SH-SY5Y (cell line): Measurements from ENCODE around the gene TRAF3.

Source experiments
- GATA2 ChIP-seq: IDR thresholded peaks from 2 replicates; pipeline ENCODE4 v1.6.1; 2011; ENCODE audit warnings: mild to moderate bottlenecking, low read depth, low read length
- GATA3 ChIP-seq: IDR thresholded peaks from 2 replicates; pipeline ENCODE4 v1.6.1; 2011; ENCODE audit warnings: low read depth, mild to moderate bottlenecking, low read length, moderate library complexity

DNA sequence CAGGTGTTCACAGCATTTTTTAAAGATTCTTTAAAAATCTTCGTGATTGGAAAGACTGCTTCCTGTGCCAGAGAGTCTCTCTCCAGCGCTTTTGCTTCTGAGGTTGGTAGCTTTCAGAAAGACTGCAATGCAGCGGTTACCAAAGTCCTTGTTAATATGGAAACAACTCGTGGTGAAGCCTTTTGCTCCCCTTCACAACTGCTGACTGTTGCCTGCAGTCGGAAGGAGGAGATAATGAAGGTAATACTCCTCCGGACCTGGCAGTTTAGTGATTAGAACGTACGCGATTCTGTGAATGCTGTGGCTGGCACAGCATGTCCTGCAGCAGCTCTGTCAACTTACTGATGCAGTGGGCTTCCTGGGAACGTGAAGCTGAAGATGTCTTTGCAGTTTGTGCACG is 50.9 kb downstream of the TRAF3 start:
- TF ChIP-seq GATA2 (no peak), GATA3 (no peak)
